ENCODE results near the gene GRM1.

- TF ChIP-seq ZNF274 (IDR thresholded peaks at IDR 0.05; ENCODE audit: low read depth, low read length), result no peak
- no peak for TF ChIP-seq YY1 (IDR thresholded peaks at IDR 0.05; ENCODE audit: insufficient read depth, insufficient read length)
- TF ChIP-seq SUZ12 (IDR thresholded peaks at IDR 0.05; ENCODE audit: extremely low read depth, insufficient read depth, insufficient read length), result no peak
Observed at GRCh38 chr6:146240807-146241206, 211.9 kb downstream of the GRM1 start.
